Measurements from ENCODE around the gene COPB1.

- no peak for TF ChIP-seq POLR2A (IDR thresholded peaks at IDR 0.05)
- TF ChIP-seq, protein P1, sequence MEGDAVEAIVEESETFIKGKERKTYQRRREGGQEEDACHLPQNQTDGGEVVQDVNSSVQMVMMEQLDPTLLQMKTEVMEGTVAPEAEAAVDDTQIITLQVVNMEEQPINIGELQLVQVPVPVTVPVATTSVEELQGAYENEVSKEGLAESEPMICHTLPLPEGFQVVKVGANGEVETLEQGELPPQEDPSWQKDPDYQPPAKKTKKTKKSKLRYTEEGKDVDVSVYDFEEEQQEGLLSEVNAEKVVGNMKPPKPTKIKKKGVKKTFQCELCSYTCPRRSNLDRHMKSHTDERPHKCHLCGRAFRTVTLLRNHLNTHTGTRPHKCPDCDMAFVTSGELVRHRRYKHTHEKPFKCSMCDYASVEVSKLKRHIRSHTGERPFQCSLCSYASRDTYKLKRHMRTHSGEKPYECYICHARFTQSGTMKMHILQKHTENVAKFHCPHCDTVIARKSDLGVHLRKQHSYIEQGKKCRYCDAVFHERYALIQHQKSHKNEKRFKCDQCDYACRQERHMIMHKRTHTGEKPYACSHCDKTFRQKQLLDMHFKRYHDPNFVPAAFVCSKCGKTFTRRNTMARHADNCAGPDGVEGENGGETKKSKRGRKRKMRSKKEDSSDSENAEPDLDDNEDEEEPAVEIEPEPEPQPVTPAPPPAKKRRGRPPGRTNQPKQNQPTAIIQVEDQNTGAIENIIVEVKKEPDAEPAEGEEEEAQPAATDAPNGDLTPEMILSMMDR (IDR thresholded peaks at IDR 0.05) = no peak
- TF ChIP-seq POLR2AphosphoS5 (IDR thresholded peaks at IDR 0.05; ENCODE audit: insufficient read depth in 1 of 2, low read depth in 1 of 2) = no peak
These were observed 47.8 kb upstream of the COPB1 start for GRCh38 chr11:14547440-14547839.

Measured in vagina (tissue), 2 donors.